GM21390 (cell line): ENCODE data around the gene SUFU.
"Not testable (repeated sequence)": the region's sequence is repeated elsewhere in the genome, so short reads cannot be mapped to it uniquely, and the experiment has no call there.

ENCODE experiments used
- ATAC-seq: cut with Tn5 transposase; IDR thresholded peaks from one replicate; pipeline ENCODE4 v1.9.1; 2021; ENCODE audit not compliant: unreplicated experiment

The SUFU gene

GRCh38 chr10:102479651-102480050, 24.1 kb upstream of the SUFU start:
- ATAC-seq = no peak

- no peak for ATAC-seq
Measured at GRCh38 chr10:102480396-102480795, 23.4 kb upstream of the SUFU start.

- ATAC-seq = no peak
Measured at GRCh38 chr10:102484021-102484420, 19.8 kb upstream of the SUFU start.

GRCh38 chr10:102485093-102485784, 18.5 kb upstream of the SUFU start:
- ATAC-seq = no peak

GRCh38 chr10:102491136-102491535, 12.6 kb upstream of the SUFU start:
- no peak for ATAC-seq

DNA sequence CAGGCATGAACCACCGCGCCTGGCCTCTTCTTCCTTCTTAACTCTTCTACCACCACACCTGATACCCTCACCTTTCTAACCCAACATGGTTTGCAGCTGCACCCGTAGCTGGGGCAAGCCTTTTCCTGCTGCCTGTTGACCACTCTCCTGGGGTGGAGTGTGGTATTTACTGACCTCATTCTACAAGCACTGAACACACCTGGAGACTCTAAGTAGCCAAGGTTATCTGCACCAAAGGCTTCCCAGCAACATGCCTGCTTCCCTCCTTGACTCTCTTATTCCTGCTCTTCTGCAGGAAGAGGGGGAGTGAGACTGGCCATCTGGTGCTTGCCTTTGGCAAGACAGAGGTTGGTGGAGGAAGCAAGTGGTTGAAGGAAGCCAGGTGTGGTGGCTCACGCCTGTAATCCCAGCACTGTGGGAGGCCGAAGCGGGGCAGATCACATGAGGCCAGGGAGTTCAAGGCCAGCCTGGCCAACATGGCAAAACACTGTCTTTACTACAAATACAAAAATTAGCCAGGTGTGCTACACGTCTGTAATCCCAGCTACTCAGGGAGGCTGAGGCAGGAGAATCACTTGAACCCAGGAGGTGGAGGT, 11.3 kb upstream of the SUFU start:
- ATAC-seq = no peak

GRCh38 chr10:102492983-102493382, 10.8 kb upstream of the SUFU start:
- ATAC-seq = no peak

- no peak for ATAC-seq
Measured at GRCh38 chr10:102493771-102494170, 10.0 kb upstream of the SUFU start.

DNA sequence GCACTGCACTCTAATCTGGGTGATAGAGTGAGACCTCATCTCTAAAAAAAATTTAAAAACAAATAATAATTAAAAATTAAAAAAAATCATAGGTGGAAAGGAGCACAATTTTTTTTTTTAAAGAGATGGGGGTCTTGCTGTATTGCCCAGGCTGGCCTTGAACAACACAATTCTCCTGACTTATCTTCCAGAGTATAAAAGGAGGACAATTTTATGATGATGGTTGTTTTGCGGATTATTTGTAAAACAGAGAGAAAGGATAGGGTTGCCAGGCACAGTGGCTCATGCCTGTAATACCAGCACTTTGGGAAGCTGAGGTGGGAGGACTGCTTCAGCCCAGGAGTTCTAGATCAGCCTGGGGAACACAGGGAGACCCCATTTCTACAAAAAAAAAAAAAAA, 6.2 kb upstream of the SUFU start:
- no peak for ATAC-seq

DNA sequence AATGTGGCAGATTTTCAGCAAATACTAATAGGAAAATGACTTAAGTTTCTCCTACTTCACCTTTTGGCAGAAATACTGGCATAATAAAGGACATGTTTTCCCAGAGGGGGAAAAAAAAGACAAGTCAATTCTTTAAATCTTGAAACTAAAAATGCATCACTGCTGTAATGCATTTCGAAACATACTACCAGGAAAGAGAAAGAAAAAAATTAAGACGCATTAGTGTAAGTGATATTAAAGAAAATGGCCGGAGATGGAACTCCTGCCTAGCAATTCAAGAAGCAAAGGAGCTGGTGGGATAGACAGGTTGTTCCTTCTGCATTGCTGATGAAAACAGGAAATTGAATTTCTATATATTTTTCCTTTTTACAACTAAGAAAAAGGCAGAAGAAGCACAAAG, 4.4 kb upstream of the SUFU start:
- ATAC-seq = no peak

DNA sequence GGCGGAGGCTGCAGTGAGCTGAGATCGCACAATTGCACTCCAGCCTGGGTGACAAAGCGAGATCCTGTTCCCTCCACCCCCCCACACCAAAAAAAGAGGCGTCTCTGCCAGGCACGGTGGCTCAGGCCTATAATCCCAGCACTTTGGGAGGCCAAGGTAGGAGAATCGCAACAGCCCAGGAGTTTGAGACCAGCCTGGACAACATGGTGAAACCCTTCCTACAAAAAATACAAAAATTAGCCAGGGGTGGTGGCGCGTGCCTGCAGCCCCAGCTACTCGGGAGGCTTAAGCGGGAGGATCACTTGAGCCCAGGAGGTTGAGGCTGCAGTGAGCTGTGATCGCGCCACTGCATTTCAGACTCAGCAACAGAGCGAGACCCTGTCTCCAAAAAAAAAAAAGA, 3.1 kb upstream of the SUFU start:
- ATAC-seq = not testable (repeated sequence)

DNA sequence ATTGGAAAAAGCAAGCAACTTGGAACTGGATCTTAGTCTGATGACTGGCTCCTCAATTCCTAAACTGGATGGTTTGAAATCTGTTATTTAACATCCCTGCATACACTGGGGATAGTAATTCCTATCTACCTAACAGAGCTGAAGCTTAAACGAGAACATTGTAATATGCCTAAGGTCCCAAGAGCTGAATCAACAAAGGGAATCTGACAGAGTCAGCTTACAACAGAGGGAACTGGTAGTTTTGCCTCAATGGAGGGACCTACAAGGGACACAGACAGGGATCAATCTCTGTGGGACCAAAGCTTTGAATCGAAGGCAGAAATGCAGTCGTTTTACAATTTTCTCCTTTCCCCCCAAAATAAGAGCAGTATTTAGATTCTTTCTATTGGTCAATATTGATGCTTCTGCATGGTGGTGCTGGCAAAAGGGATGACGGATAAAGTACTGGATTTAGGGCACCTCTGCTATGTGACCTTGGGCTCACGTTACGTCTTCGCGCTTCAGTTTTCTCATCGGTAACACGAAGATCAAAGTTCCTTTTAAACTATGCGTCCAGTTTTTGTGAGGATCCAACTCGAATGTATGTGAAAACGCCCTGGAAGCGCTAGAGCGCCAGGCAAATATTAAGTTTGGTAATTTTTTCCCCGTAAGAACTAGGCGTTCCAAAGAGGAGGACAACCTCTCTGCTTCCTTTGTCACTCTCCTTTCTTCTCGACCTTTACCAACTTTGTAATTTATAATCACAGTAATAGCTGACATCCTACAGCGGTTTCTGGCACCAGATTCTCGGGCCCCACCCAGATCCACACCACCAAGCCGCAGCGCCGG, 2.4 kb upstream of the SUFU start:
- ATAC-seq = no peak

DNA sequence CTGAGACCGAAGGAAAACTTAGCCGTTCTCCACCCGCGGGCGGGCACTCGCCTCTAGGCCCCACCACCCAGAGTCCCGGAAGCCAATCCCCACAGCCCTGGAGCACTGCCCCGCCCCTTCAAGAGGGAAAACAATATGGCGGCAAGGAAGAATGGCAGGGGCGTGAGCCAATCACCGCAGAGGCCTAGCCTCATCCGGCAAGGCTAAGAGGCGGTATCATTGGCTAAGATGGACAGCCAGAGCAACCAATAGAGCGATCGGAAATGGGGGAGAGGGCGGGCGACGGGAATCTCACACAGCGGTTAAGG, 1.8 kb upstream of the SUFU start:
- peak; percentile 68 for ATAC-seq

GRCh38 chr10:102502337-102503151, 1.2 kb upstream of the SUFU start, which contains the start of gene ACTR1A:
TSS of gene ACTR1A (minus strand) at chr10:102502712. CDS start at chr10:102502647, 65 bp downstream.
- ATAC-seq = peak; percentile 44

GRCh38 chr10:102504179-102504975, 605 bp downstream of the SUFU start:
- ATAC-seq = no peak

DNA sequence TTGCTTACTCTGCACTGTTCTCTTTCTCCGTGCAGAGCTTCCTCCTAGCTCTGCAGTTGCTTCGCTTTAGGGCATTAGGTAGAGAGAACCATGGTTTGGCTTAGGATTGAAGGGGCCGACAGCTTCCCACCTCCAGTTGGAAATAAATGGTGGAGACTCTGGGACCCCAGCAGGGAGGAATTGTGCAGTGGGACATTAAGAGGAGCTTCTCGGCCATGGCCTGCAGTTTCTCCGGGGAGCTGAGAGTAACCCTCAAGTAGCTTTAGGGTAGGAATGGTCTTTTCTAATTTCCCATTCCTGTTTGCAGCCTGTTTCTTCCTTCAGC, 1.2 kb downstream of the SUFU start:
- ATAC-seq = no peak

DNA sequence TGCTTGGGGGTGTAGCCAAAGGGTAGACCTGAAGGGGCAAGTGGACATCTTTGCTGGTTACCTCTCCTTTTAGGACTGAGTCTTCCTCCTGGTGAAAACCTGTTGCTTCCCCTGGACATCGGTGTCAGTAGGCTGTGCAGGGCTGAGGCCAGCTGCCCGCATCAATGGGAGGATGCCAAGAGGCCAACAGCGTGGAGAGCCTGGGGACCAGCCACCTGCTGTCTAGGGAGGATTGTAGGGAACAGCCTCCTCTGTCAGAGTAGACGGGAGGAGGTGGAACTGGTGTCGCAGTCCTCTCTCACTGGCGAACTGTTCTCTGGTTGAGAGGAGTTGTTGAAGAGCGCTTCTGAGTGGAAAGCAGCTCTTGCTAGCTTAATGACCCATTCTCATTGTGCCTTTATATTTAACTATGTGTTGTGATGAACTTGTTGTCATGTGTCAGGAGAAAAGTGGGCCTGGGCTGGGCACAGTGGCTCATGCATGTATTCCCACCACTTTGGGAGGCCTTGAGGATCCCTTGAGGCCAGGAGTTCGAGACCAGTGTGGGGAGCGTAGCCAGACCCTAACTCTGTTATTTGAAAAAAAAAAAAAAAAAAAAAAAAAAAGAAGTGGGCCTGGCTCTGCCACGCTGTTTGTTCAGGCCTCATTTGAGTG, 1.8 kb downstream of the SUFU start:
- ATAC-seq = no peak

DNA sequence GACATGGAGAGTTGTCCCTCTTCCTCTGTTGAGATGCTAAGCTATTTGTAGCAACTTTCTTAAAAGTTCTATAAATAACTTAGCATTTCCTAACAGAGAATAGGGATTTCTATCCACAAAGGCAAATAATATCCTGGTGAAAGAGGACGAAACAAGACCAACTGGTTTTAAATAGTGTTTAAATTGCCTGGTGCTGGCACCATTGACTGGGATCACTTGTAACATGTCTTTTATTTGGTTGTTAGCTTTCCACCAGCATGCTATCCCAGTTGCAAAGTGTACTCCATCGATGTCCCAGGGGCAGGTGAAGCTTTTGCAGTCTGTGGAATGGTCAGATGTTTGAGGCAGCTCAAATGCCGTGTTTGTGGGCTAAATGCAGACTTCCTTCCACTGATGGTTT, 3.7 kb downstream of the SUFU start:
- ATAC-seq = no peak

- ATAC-seq = no peak
Measured at GRCh38 chr10:102508506-102508905, 4.7 kb downstream of the SUFU start.

- no peak for ATAC-seq
Measured at GRCh38 chr10:102509387-102509786, 5.6 kb downstream of the SUFU start.
